ENCODE data around the gene MT1F.

MT1F gene

DNA sequence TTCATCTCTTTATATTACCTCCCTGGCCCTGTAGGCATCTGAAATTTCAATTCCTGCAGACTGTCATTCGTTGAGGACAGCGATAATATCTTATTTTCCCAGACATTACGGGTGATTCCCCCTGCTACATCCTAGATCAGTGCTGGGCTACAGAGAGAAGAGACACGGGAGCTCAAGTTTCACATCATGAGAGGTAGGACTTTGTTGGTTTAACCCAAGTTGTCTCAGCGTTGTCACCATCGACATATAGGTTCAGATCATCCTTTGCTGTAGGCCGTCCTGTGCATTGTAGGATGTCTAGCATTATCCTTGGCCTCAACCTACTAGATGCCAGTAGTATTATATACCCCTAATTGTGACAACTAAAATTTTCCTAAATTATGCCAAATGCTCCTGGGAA is 43.8 kb downstream of the MT1F start:
- DNase-seq: no peak

GRCh38 chr16:56702836-56703235 is 45.1 kb downstream of the MT1F start:
- no peak for DNase-seq

Data from NCI-H524 treated with DMSO at 0.1 percent for 48 hours (cell line).